Measurements from ENCODE around the gene ARL16. TPM values are rescaled to one million over a fixed set of nuclear protein-coding genes. Genes with fewer than 3 reads are reported as not detected.

ARL16 gene
- polyA plus RNA-seq, 2 of the 4 experiments (the other 2 are of a cell fraction), result 45.2 to 53.6 TPM

DNA sequence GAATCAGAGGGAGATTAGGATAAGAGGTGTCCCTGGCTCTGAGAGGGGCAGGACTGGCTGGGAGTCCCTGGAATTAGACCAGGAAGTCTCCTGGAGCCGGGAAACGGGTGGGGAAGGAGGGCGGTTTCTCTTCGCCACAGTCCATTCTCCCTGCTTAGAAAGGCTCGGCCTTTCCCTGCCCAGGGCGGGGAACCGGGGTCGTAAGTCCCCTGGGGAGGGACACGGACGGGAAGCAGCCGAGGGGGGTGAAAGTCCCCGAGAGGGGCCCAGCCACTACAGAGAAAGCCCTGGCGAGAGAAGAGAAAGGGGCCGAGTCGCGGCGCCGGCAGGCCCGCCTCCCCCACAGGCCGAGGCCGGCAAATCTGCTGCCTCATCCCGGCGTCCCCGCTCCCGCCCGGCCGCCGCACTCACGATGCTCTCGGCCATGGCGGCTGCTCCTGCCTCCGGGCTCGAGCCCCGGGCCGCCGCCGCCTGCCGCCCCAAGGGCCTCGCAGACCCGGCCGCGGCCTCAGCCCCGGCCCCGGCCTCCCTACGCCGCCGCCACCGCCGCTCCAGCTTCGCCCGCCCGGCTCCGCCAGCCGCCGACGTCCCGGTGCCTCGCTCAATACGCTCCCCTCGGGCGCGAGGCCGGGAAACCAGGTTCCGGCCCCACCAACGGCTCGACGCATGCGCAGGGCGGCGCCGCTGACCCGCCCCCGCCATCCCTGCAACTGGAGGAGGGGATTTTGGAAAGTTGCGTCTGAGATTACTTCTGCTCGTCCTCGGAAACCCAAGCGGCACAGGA, 46.9 kb downstream of the ARL16 start, which contains the start of the genes NPLOC4 and TSPAN10 (continued):
- TF ChIP-seq, protein P1, sequence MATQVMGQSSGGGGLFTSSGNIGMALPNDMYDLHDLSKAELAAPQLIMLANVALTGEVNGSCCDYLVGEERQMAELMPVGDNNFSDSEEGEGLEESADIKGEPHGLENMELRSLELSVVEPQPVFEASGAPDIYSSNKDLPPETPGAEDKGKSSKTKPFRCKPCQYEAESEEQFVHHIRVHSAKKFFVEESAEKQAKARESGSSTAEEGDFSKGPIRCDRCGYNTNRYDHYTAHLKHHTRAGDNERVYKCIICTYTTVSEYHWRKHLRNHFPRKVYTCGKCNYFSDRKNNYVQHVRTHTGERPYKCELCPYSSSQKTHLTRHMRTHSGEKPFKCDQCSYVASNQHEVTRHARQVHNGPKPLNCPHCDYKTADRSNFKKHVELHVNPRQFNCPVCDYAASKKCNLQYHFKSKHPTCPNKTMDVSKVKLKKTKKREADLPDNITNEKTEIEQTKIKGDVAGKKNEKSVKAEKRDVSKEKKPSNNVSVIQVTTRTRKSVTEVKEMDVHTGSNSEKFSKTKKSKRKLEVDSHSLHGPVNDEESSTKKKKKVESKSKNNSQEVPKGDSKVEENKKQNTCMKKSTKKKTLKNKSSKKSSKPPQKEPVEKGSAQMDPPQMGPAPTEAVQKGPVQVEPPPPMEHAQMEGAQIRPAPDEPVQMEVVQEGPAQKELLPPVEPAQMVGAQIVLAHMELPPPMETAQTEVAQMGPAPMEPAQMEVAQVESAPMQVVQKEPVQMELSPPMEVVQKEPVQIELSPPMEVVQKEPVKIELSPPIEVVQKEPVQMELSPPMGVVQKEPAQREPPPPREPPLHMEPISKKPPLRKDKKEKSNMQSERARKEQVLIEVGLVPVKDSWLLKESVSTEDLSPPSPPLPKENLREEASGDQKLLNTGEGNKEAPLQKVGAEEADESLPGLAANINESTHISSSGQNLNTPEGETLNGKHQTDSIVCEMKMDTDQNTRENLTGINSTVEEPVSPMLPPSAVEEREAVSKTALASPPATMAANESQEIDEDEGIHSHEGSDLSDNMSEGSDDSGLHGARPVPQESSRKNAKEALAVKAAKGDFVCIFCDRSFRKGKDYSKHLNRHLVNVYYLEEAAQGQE (IDR thresholded peaks at IDR 0.05), result no peak
- TF ChIP-seq EHMT2 (IDR thresholded peaks at IDR 0.05; ENCODE audit: low read depth) (no peak), KDM1A (IDR thresholded peaks at IDR 0.05; ENCODE audit: low read depth) (no peak), FOSL2 (IDR thresholded peaks at IDR 0.05) (no peak), FOSL2 (CRISPR knock-in tag; IDR thresholded peaks at IDR 0.05) (peak; percentile 45; the same call in 1 of the 2 replicates), RAD21 (conservative IDR thresholded peaks at IDR 0.05 in 1 of 2, IDR thresholded peaks at IDR 0.05 in 1 of 2) (no peak; a peak in 2 of 5 replicates), FOXS1 (CRISPR knock-in tag; IDR thresholded peaks at IDR 0.05) (no peak), JUN (IDR thresholded peaks at IDR 0.05) (peak; percentile 92 to 99), CHD2 (IDR thresholded peaks at IDR 0.05; ENCODE audit: low read length, partially characterized antibody) (no peak), HOXB5 (CRISPR knock-in tag; IDR thresholded peaks at IDR 0.05) (peak; percentile 51; the same call in 1 of the 2 replicates), JUNB (IDR thresholded peaks at IDR 0.05) (no peak), KDM5A (IDR thresholded peaks at IDR 0.05) (peak; percentile 16; the same call in 1 of the 2 replicates), POLR2AphosphoS2 (conservative IDR thresholded peaks at IDR 0.05; ENCODE audit: low read length) (no peak), EHF (CRISPR knock-in tag; IDR thresholded peaks at IDR 0.05) (no peak; the same call in 1 of the 2 replicates), EP300 (IDR thresholded peaks at IDR 0.05) (no peak; a peak in 1 of 5 replicates), MAFK (IDR thresholded peaks at IDR 0.05; ENCODE audit: partially characterized antibody) (peak; percentile 79), ESRRA (IDR thresholded peaks at IDR 0.05; ENCODE audit: borderline replicate concordance, low read length) (no peak), HDAC2 (IDR thresholded peaks at IDR 0.05) (no peak), RARB (CRISPR knock-in tag; IDR thresholded peaks at IDR 0.05) (no peak), GATA3 (IDR thresholded peaks at IDR 0.05; ENCODE audit: borderline replicate concordance) (peak; percentile 65; the same call in 1 of the 2 replicates), RFX5 (IDR thresholded peaks at IDR 0.05) (peak; percentile 52; the same call in 1 of the 2 replicates), CBX8 (IDR thresholded peaks at IDR 0.05) (no peak), TP53 (CRISPR knock-in tag; IDR thresholded peaks at IDR 0.05) (peak; percentile 53; the same call in 1 of the 2 replicates), CEBPB (IDR thresholded peaks at IDR 0.05) (peak in 1 of 2 experiments; percentile 19; a peak in 1 of 4 replicates), ZNF302 (CRISPR knock-in tag; IDR thresholded peaks at IDR 0.05) (no peak), ZSCAN20 (CRISPR knock-in tag; IDR thresholded peaks at IDR 0.05) (no peak), NFE2L2 (conservative IDR thresholded peaks at IDR 0.05; ENCODE audit: low read length) (no peak; the same call in 1 of the 2 replicates), NPAS2 (CRISPR knock-in tag; IDR thresholded peaks at IDR 0.05; ENCODE audit: borderline replicate concordance) (no peak), TFCP2L1 (CRISPR knock-in tag; IDR thresholded peaks at IDR 0.05) (no peak), MAZ (IDR thresholded peaks at IDR 0.05; ENCODE audit: borderline replicate concordance, low read depth, low read length) (peak; percentile 88), NR3C1 (IDR thresholded peaks at IDR 0.05) (no peak)
- TF ChIP-seq, protein P2, sequence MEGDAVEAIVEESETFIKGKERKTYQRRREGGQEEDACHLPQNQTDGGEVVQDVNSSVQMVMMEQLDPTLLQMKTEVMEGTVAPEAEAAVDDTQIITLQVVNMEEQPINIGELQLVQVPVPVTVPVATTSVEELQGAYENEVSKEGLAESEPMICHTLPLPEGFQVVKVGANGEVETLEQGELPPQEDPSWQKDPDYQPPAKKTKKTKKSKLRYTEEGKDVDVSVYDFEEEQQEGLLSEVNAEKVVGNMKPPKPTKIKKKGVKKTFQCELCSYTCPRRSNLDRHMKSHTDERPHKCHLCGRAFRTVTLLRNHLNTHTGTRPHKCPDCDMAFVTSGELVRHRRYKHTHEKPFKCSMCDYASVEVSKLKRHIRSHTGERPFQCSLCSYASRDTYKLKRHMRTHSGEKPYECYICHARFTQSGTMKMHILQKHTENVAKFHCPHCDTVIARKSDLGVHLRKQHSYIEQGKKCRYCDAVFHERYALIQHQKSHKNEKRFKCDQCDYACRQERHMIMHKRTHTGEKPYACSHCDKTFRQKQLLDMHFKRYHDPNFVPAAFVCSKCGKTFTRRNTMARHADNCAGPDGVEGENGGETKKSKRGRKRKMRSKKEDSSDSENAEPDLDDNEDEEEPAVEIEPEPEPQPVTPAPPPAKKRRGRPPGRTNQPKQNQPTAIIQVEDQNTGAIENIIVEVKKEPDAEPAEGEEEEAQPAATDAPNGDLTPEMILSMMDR (IDR thresholded peaks at IDR 0.05), result no peak
- TF ChIP-seq, protein P3, sequence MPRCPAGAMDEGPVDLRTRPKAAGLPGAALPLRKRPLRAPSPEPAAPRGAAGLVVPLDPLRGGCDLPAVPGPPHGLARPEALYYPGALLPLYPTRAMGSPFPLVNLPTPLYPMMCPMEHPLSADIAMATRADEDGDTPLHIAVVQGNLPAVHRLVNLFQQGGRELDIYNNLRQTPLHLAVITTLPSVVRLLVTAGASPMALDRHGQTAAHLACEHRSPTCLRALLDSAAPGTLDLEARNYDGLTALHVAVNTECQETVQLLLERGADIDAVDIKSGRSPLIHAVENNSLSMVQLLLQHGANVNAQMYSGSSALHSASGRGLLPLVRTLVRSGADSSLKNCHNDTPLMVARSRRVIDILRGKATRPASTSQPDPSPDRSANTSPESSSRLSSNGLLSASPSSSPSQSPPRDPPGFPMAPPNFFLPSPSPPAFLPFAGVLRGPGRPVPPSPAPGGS (IDR thresholded peaks at IDR 0.05), result peak; percentile 96
- TF ChIP-seq, protein P4, sequence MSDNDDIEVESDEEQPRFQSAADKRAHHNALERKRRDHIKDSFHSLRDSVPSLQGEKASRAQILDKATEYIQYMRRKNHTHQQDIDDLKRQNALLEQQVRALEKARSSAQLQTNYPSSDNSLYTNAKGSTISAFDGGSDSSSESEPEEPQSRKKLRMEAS (IDR thresholded peaks at IDR 0.05), result peak; percentile 87
